ENCODE results near the gene CCDC142. TPM values are rescaled to one million over a fixed set of nuclear protein-coding genes. Genes with fewer than 3 reads are reported as not detected.

The CCDC142 gene
- total RNA-seq, 1 experiment from 2014 or later = 24.2 TPM

DNA sequence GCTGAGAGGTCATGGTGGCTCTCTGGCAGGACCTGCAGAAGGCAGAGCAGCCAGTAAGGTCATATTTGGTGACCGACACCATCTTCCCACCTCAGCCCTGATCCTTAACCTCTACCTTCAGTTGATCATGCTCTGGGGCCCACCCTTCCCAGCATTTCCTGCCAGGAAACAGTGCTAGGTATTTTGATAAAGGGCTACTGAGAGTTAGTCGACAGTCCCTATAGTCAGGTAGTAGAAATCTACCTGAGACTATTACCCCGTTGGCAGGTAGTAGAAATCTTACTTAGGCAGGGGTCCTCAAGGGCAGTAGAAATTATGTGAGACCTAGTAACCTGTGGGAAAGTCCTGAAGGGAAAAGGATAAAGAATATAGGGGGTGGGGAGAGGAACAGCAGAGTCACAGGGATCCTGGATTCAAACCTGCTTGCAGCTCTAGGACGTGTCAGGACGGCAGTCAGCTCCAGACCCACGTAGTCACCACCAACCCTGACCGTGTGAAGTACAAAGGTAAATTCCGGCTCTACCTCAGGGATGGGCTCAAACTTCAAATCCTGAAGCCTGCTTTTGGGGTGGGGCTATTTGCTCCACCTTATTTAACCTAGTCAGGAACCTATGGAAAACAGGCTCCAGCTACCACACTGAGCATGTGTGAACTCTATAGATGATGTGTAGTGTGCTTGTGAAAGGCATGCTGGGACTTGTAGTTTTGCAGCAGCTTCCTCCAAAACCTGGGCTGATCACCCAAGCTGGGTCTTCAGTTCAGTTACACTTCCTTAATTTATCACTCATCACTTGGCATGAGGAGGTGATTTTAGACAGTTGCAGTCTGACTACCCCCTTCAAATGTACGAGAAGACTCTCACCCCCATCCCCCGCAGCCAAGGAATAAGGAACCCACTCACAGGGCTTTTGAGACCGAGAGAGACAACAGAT is 43.2 kb upstream of the CCDC142 start, which contains the start of gene DQX1:
TSS of gene DQX1 (minus strand) at position 515 of the 932 bp plus-strand sequence. CDS start at position 13, 502 bp downstream.
- TF ChIP-seq POLR2AphosphoS5 (IDR thresholded peaks at IDR 0.05; ENCODE audit: low read depth, low read length) (peak; percentile 48), SIN3A (IDR thresholded peaks at IDR 0.05; ENCODE audit: borderline replicate concordance, insufficient read depth, low read depth, low read length) (no peak)
- TF ChIP-seq, protein P1, sequence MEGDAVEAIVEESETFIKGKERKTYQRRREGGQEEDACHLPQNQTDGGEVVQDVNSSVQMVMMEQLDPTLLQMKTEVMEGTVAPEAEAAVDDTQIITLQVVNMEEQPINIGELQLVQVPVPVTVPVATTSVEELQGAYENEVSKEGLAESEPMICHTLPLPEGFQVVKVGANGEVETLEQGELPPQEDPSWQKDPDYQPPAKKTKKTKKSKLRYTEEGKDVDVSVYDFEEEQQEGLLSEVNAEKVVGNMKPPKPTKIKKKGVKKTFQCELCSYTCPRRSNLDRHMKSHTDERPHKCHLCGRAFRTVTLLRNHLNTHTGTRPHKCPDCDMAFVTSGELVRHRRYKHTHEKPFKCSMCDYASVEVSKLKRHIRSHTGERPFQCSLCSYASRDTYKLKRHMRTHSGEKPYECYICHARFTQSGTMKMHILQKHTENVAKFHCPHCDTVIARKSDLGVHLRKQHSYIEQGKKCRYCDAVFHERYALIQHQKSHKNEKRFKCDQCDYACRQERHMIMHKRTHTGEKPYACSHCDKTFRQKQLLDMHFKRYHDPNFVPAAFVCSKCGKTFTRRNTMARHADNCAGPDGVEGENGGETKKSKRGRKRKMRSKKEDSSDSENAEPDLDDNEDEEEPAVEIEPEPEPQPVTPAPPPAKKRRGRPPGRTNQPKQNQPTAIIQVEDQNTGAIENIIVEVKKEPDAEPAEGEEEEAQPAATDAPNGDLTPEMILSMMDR (IDR thresholded peaks at IDR 0.05) = no peak
- H3K4me1 ChIP-seq (ENCODE audit: control insufficient read depth, insufficient read depth, low read length) = peaks cover 6% of the 10 kb centered on the region
- H3K27ac ChIP-seq (ENCODE audit: low read length) = no peak within 1 kb of the TSS
- in situ Hi-C loops (cut with HindIII; ENCODE audit: low pct_unique_long_range_greater_than_20kb, low sequenced_read_pairs) = no loop called here
- intact Hi-C loops (cut with micrococcal nuclease; ENCODE audit: unreplicated experiment) = no loop called here
- BruUV-seq (replicated peaks) = no TSS peak
- no peak for ATAC-seq
- H3K4me3 ChIP-seq (ENCODE audit: low read depth in 2 of 2, low read length in 2 of 2) = no peak within 1 kb of the TSS
- ChIA-PET CTCF (no interaction called here), POLR2A (no interaction called here)
- no peaks in the 10 kb centered on the region for H3K27me3 ChIP-seq (ENCODE audit: control insufficient read depth, insufficient read depth, low read length)
- peaks cover 3% of the 10 kb centered on the region for H3K36me3 ChIP-seq (ENCODE audit: control insufficient read depth, insufficient read depth, low read length)
- no peak for DNase-seq (ENCODE audit: low read depth, low spot score)
- H3K9me3 ChIP-seq (ENCODE audit: control insufficient read depth, insufficient read depth, low read depth, low read length) = no peaks in the 10 kb centered on the region

DNA sequence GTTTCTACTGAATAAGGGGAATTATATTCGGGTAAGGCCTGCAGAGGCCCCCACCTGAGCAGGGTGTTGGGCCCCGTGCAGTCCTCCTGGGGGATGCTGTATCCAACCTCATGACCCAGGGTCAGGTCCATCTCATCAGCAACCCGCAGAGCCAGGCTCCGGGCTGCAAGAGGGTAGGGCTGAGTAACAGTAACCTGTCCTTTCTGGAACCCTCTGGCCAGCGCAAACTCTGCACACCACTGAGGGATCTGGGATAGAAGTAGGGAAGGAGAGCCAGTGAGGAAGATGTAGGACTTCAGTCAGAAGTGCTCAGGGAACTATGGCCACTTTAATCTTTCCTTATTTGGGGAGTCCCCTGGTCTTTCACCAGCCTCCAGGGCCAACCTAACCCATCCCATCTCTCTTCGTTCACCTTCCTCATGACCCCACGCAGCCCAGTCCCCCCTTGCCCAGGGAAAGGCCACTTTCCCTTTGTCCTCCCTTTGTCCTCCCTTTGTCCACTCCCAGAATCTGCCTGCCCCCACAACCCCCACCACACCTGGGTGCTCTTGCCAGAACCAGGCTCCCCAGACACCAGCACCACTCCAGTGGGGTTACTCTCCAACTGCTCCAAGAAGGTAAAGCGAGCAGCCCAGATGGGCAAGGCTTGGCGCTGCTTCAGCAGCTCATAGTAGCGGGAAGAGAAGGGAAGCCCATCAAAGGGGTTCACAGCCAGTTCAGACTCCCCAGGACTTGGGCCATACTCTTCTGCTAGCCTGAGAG is 42.3 kb upstream of the CCDC142 start:
- peaks cover 6% of the 10 kb centered on the region for H3K4me1 ChIP-seq (ENCODE audit: control insufficient read depth, insufficient read depth, low read length)
- DNase-seq (ENCODE audit: low read depth, low spot score) = no peak
- no peak for ATAC-seq
- BruUV-seq (replicated peaks) = no TSS peak
- intact Hi-C loops (cut with micrococcal nuclease; ENCODE audit: unreplicated experiment) (no loop called here), in situ Hi-C loops (cut with HindIII; ENCODE audit: low pct_unique_long_range_greater_than_20kb, low sequenced_read_pairs) (no loop called here)
- no peak overlapping the region for H3K27ac ChIP-seq (ENCODE audit: low read length)
- TF ChIP-seq, protein P1 (IDR thresholded peaks at IDR 0.05) = no peak
- ChIA-PET POLR2A (no interaction called here), CTCF (no interaction called here)
- no peaks in the 10 kb centered on the region for H3K9me3 ChIP-seq (ENCODE audit: control insufficient read depth, insufficient read depth, low read depth, low read length)
- H3K4me3 ChIP-seq (ENCODE audit: low read depth in 2 of 2, low read length in 2 of 2) = no peak overlapping the region
- no peaks in the 10 kb centered on the region for H3K27me3 ChIP-seq (ENCODE audit: control insufficient read depth, insufficient read depth, low read length)
- peaks cover 3% of the 10 kb centered on the region for H3K36me3 ChIP-seq (ENCODE audit: control insufficient read depth, insufficient read depth, low read length)

DNA sequence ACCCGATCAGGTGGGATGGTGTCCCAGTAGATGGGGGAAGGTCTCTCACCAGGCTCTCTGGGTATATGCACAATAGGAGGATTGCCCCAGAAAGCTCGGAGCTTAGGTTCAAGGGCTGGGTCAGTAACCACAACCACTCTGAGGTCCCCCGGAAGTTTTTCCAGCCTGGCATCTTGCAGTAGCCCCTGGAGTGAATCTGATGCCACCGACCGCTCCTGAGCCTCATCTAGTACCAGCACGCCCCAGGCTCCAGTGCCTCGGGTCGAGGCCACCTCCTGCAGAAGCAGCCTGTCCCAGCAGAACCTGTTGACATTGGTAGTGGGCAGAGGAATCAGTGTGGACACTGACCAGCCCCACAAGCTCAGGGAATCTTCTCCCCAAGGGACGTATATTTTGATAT is 41.2 kb upstream of the CCDC142 start:
- in situ Hi-C loops (cut with HindIII; ENCODE audit: low pct_unique_long_range_greater_than_20kb, low sequenced_read_pairs) = no loop called here
- Histone ChIP-seq H3K4me1 (ENCODE audit: control insufficient read depth, insufficient read depth, low read length) (peaks cover 6% of the 10 kb centered on the region), H3K27ac (ENCODE audit: low read length) (no peak overlapping the region), H3K9me3 (ENCODE audit: control insufficient read depth, insufficient read depth, low read depth, low read length) (no peaks in the 10 kb centered on the region), H3K36me3 (ENCODE audit: control insufficient read depth, insufficient read depth, low read length) (no peaks in the 10 kb centered on the region; the same call in none of the 2 replicates), H3K27me3 (ENCODE audit: control insufficient read depth, insufficient read depth, low read length) (no peaks in the 10 kb centered on the region), H3K4me3 (ENCODE audit: low read depth in 2 of 2, low read length in 2 of 2) (no peak overlapping the region)
- TF ChIP-seq, protein P1 (IDR thresholded peaks at IDR 0.05) = no peak
- no peak for TF ChIP-seq TCF7L2 (IDR thresholded peaks at IDR 0.05; ENCODE audit: low read depth, low read length)
- no peak for TF ChIP-seq SIN3A (IDR thresholded peaks at IDR 0.05; ENCODE audit: borderline replicate concordance, insufficient read depth, low read depth, low read length)
- no peak for TF ChIP-seq POLR2AphosphoS5 (IDR thresholded peaks at IDR 0.05; ENCODE audit: low read depth, low read length)
- TF ChIP-seq, protein P2, sequence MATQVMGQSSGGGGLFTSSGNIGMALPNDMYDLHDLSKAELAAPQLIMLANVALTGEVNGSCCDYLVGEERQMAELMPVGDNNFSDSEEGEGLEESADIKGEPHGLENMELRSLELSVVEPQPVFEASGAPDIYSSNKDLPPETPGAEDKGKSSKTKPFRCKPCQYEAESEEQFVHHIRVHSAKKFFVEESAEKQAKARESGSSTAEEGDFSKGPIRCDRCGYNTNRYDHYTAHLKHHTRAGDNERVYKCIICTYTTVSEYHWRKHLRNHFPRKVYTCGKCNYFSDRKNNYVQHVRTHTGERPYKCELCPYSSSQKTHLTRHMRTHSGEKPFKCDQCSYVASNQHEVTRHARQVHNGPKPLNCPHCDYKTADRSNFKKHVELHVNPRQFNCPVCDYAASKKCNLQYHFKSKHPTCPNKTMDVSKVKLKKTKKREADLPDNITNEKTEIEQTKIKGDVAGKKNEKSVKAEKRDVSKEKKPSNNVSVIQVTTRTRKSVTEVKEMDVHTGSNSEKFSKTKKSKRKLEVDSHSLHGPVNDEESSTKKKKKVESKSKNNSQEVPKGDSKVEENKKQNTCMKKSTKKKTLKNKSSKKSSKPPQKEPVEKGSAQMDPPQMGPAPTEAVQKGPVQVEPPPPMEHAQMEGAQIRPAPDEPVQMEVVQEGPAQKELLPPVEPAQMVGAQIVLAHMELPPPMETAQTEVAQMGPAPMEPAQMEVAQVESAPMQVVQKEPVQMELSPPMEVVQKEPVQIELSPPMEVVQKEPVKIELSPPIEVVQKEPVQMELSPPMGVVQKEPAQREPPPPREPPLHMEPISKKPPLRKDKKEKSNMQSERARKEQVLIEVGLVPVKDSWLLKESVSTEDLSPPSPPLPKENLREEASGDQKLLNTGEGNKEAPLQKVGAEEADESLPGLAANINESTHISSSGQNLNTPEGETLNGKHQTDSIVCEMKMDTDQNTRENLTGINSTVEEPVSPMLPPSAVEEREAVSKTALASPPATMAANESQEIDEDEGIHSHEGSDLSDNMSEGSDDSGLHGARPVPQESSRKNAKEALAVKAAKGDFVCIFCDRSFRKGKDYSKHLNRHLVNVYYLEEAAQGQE (IDR thresholded peaks at IDR 0.05; ENCODE audit: insufficient read depth in 1 of 2, low read depth in 2 of 2, low read length in 1 of 2) = no peak
- intact Hi-C loops (cut with micrococcal nuclease; ENCODE audit: unreplicated experiment) = no loop called here
- POLR2A ChIA-PET = no interaction called here
- DNase-seq (ENCODE audit: low read depth, low spot score) (no peak), ATAC-seq (no peak)
- BruUV-seq (replicated peaks) = no TSS peak
- CTCF ChIA-PET = no interaction called here
